Neural crest cell (in vitro differentiated cells): ENCODE measurements around the gene PHYHIPL. TPM values are rescaled to one million over a fixed set of nuclear protein-coding genes. Genes with fewer than 3 reads are reported as not detected.
A peak's percentile ranks its signal among the peaks of the same experiment; 100 is the strongest.

Experiments used
- DNase-seq: peaks from one replicate; pipeline ENCODE4 v3.0.0; 2021; ENCODE audit warnings: low read depth, mixed read lengths, low spot score
- H3K27ac Mint-ChIP-seq: one replicate; pipeline ENCODE4 v1.8.0; 2021; ENCODE audit warnings: mild to moderate bottlenecking, mixed read lengths; ENCODE audit not compliant: unreplicated experiment
- H3K27me3 Mint-ChIP-seq: 2 replicates; pipeline ENCODE4 v1.8.0; 2021; ENCODE audit warnings: low read depth, mild to moderate bottlenecking, mixed read lengths
- H3K36me3 Mint-ChIP-seq: 2 replicates; pipeline ENCODE4 v1.8.0; 2021; ENCODE audit warnings: low read depth, mild to moderate bottlenecking, mixed read lengths
- H3K4me1 Mint-ChIP-seq: 2 replicates; pipeline ENCODE4 v1.8.0; 2021; ENCODE audit warnings: mixed read lengths
- H3K4me3 Mint-ChIP-seq: one replicate; pipeline ENCODE4 v1.8.0; 2021; ENCODE audit warnings: mild to moderate bottlenecking, mixed read lengths
- H3K9me3 Mint-ChIP-seq: 2 replicates; pipeline ENCODE4 v1.8.0; 2021; ENCODE audit warnings: mixed read lengths
- total RNA-seq: library from RNA; stranded (reverse); gene quantifications from 2 replicates; pipeline ENCODE4 v1.2.1, GENCODE V29; 2021
- TF ChIP-seq, protein P1 (sequence below): fragments of 200-600 bp; sonication (generic); conservative IDR thresholded peaks from 2 replicates; pipeline ENCODE4 v1.5.0; 2021; ENCODE audit warnings: antibody characterized with exemption, mild to moderate bottlenecking

PHYHIPL gene
- total RNA-seq, 1 donor from 2014 or later: 17.5 TPM

DNA sequence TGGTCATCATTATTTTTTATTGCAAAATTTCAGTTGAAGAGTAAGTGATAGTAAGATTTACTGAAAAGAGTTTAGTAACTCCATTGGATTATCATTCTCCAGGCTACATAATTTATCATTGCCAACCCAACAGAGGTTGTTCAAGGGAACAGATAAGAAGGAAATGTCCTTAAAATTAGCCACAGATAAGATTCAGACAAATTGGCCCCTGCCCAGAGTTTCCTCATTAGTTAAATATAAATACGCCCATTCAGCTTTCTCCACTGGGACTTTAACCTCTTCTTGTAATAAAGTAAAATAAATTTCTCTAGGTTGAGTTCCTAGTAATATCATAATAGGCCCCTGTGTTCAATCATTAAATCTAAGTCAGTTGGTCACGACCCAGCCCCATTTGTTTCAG lies 27.7 kb upstream of the PHYHIPL start:
- Mint-ChIP-seq H3K27me3 (peaks cover 4% of the 10 kb centered on the region), H3K4me3 (no peak overlapping the region), H3K4me1 (peaks cover 4% of the 10 kb centered on the region), H3K9me3 (peaks cover 3% of the 10 kb centered on the region), H3K27ac (no peak overlapping the region), H3K36me3 (no peaks in the 10 kb centered on the region)
- DNase-seq: no peak
- TF ChIP-seq, protein P1, sequence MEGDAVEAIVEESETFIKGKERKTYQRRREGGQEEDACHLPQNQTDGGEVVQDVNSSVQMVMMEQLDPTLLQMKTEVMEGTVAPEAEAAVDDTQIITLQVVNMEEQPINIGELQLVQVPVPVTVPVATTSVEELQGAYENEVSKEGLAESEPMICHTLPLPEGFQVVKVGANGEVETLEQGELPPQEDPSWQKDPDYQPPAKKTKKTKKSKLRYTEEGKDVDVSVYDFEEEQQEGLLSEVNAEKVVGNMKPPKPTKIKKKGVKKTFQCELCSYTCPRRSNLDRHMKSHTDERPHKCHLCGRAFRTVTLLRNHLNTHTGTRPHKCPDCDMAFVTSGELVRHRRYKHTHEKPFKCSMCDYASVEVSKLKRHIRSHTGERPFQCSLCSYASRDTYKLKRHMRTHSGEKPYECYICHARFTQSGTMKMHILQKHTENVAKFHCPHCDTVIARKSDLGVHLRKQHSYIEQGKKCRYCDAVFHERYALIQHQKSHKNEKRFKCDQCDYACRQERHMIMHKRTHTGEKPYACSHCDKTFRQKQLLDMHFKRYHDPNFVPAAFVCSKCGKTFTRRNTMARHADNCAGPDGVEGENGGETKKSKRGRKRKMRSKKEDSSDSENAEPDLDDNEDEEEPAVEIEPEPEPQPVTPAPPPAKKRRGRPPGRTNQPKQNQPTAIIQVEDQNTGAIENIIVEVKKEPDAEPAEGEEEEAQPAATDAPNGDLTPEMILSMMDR: no peak

DNA sequence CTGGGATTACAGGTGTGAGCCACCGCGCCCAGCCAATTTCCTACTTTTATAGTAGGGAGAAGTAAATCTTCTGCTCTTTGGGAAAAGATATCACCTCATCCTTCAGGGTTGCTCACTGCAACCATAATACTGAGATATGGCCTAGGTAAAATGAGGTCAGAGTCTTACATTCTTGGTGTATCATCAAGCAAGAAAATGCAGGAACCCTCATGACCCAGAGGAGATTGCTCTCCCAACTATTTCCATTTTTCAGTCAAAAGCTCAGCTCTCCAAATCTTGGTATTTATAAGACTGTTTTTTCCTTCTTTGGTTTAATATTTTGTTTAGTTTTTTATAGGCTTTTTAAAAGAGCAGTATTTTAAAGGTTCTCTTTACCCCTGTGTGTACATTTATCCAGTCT lies 20.9 kb upstream of the PHYHIPL start:
- no peak overlapping the region for H3K27ac Mint-ChIP-seq

DNA sequence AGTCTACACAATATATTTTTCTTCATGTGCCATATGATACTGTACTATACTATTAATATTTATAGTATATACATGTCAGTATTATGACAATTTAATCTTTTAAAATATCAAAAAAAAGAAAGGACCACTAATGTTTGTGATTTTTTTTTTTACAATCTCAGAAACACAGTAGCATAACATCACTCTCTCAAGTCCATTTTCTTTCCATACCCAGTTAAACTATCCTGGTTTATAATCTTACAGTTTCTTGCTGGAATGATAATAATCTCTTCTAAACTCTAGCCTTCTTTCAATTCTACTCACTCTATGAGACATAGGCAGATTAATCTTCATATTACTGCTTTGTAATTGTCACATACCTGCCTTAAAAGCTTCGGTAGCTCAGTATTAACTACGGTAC lies 8.9 kb upstream of the PHYHIPL start:
- DNase-seq: no peak
- peaks cover 5% of the 10 kb centered on the region for H3K27me3 Mint-ChIP-seq
- peaks cover 8% of the 10 kb centered on the region for H3K36me3 Mint-ChIP-seq
- TF ChIP-seq, protein P1: no peak
- H3K9me3 Mint-ChIP-seq: peaks cover 10% of the 10 kb centered on the region
- H3K4me3 Mint-ChIP-seq: no peak overlapping the region
- H3K27ac Mint-ChIP-seq: no peak overlapping the region
- no peaks in the 10 kb centered on the region for H3K4me1 Mint-ChIP-seq

More for the DNA sequence above, 20.9 kb upstream of the PHYHIPL start:
- Mint-ChIP-seq H3K4me3 (no peak overlapping the region), H3K4me1 (no peaks in the 10 kb centered on the region), H3K9me3 (no peaks in the 10 kb centered on the region), H3K27me3 (peaks cover 8% of the 10 kb centered on the region), H3K36me3 (no peaks in the 10 kb centered on the region)
- no peak for DNase-seq
- TF ChIP-seq, protein P1: no peak

DNA sequence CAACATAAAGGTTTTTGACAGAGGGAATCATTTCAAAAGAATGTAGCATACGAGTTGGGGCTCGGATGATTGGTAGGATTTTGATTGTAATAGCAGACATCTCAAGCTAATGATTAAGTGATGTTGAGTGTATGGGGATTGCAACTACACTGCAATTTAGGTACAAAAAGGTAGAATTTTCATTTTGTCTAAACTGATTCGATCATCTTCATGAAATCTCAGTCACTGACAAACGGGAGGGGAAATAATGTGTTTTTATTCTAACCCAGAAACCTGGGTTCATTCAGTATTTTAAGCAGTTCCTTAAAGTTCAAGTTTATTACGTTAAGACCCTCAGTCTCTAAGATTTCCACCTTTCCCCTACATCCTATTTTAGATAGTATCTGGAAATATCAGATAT lies 3.9 kb upstream of the PHYHIPL start:
- Mint-ChIP-seq H3K4me3 (no peak overlapping the region), H3K27me3 (peaks cover 38% of the 10 kb centered on the region), H3K4me1 (peaks cover 27% of the 10 kb centered on the region), H3K27ac (no peak overlapping the region), H3K36me3 (peaks cover 18% of the 10 kb centered on the region), H3K9me3 (peaks cover 7% of the 10 kb centered on the region)
- DNase-seq: no peak
- TF ChIP-seq, protein P1: no peak

DNA sequence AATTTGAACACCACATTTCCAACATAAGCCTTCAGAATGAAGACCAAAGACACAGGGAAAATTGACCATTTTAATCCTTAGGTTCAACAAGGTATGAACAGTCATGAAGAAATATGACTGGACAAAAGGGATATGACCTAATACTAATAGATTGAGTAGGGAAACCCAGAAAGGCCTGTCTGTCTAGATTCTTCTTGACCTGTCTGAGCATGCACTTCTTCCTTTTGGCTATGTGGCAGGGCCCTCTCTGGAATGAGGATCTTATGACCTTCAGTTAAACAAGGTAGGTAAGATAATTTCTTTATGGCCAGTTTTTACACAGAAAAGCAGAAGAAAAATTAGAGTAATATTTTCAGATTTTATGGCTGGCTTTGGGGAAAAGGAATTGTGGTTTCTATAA lies 3.0 kb upstream of the PHYHIPL start:
- Mint-ChIP-seq H3K4me3 (peak overlapping the region; percentile 76), H3K27ac (no peak overlapping the region)

More for the DNA sequence above, 3.0 kb upstream of the PHYHIPL start:
- peaks cover 2% of the 10 kb centered on the region for H3K9me3 Mint-ChIP-seq
- TF ChIP-seq, protein P1: no peak
- no peak for DNase-seq
- H3K27me3 Mint-ChIP-seq: peaks cover 41% of the 10 kb centered on the region
- peaks cover 14% of the 10 kb centered on the region for H3K36me3 Mint-ChIP-seq
- H3K4me1 Mint-ChIP-seq: peaks cover 30% of the 10 kb centered on the region
